Measurements from ENCODE around the gene CADM4.
A peak's percentile ranks its signal among the peaks of the same experiment; 100 is the strongest.

Gene CADM4

GRCh38 chr19:43631491-43631890 is 8.2 kb downstream of the CADM4 start:
- no peak for DNase-seq

GRCh38 chr19:43628646-43629326 is 10.9 kb downstream of the CADM4 start:
- DNase-seq: no peak

DNA sequence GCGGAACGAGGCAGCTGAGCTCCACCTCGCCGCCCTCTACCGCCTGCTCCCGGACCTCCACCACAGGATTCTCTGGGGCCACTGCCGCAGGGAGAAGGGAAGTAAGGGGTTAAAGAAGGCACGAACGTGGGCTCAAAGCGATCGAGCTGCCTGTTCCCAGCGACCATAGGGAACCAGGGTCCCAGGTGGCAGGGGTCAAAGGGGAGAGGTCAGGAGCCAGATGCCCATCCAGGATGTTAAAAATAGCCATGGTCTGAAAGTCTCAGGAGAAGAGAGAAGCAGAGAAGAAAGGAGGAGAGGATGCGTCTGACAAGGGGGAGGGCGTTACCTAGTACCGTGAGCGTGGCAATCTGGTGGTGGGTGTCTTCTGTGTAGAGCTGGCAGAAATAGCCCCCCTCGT is 12.8 kb downstream of the CADM4 start:
- no peak for DNase-seq

- no peak for DNase-seq
Observed at GRCh38 chr19:43625918-43626579, 13.6 kb downstream of the CADM4 start.

DNA sequence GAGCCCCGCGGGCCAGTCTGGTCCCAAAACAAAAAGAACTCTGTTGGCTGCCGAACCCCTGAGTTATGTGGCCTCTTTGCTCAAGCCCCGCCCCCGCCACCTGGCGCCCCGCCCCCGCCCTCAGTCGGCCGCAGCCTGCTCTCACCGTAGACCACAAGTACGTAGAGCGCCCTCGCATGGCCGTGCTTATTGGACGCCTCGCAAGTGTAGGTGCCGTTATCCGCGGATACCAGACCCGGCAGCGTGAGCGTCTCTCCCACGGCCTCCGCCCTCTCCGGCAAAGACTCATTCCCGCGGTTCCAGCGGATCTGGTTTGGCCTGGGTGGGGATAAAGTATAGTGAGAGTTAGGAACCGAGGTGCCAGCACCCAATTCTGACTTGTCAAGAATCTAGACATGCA is 14.7 kb downstream of the CADM4 start:
- peak; percentile 85 for DNase-seq

GRCh38 chr19:43623889-43624670 is 15.6 kb downstream of the CADM4 start:
- DNase-seq: no peak

- no peak for DNase-seq
Observed at GRCh38 chr19:43622956-43623355, 16.7 kb downstream of the CADM4 start.

DNA sequence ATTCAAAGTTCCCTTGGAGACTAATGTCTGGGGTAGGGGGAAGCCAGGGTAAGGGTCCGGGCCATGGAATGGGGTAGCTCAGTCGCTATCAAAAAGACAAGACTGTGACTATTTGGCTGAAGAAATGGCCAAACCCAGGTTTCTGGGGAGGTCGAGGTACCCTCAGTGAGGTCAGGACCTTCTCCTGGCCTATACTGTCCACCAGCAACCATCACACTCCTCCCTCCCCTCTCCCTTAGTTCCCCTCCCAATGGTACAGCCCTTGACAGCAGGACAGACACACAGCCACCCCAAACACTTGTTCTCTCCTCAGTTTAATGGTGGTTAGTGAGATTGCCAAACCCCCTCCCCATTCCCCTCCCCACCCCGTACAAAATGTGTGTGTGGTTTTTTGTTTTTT is 17.6 kb downstream of the CADM4 start:
- no peak for DNase-seq

GRCh38 chr19:43620061-43621001 is 19.3 kb downstream of the CADM4 start:
- DNase-seq: no peak

DNA sequence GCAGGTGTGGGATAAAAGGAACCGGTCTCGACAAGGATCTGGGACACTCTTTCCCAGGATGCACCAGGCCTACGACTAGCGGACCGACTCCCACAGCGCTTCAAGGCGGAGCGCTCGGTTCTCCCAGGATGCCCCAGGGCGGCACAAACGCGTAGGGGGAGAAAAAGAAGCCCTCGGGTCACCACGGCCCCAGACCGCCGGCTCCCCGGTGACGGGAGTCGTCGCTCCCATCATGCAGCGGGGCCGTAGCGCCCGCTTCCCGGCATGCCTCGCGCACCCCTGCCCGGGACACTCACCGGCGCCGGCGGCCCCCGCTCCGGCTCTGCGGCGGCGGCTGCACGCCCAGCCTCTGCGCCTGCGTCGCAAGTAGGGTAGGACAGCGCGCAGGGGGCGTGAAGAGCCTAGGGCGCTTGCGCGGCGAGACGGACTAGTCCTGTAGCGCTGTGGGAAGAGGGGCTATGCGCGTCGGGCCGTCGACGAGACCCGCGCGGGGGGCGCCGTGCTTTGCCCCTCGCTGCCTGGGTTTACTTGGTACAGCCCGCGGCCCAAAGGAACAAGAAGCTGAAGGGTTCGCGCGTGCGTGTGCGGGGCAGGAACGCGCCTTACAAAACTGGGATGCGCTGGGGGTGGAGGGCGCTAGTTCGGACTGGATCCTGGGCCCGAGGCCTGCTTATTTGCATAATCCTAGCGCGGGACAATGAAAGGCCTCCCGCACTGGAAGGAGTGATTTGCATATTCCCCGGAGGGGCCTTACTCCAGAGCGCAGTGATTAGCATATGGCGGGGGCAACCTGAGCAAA is 20.2 kb downstream of the CADM4 start, which contains the start of gene ZNF428:
Gene ZNF428, minus strand, starts transcription at position 368 of the 799 bp plus-strand sequence. CDS start 5,325 bp downstream, outside the sequence.
- peak; percentile 91 for DNase-seq

DNA sequence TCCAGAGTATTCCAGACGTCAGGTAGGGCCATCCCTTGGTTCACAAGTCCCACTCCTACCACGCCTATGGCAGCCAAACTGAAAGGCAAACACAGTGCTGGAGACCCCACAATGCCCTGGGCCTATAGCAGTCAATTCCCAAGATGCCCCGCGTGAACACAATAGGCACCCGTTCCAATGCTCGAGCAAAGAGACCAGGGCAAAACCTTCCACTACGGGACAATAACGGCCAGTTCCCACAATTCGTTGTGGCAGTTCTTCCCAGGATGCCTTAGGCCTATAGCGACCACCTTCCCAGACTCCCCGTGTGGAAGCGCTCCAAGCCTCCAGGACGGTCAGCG is 20.8 kb downstream of the CADM4 start:
- peak; percentile 62 for DNase-seq

GRCh38 chr19:43616954-43617353 is 22.7 kb downstream of the CADM4 start:
- DNase-seq: no peak

- no peak for DNase-seq
Observed at GRCh38 chr19:43616306-43616705, 23.3 kb downstream of the CADM4 start.

DNA sequence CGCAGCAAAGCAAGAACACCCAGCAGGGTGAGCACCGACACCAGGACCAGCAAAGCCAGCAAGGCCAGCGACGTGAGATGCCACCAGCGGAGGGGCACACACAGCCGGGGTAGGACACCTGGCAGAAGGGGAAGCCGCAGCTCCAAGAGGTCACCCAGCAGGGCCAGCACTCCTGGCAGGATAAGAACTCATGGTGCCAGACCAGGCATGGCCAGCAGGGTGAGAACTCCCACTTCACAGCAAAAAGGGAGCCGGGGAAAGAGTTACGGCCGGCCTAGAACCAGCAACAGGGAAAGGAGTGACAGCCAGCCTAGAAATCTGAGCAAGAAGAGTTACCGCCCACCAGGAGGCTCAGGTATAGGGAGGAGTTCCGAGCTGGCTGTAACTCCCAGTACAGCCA is 27.3 kb downstream of the CADM4 start:
- DNase-seq: no peak

DNA sequence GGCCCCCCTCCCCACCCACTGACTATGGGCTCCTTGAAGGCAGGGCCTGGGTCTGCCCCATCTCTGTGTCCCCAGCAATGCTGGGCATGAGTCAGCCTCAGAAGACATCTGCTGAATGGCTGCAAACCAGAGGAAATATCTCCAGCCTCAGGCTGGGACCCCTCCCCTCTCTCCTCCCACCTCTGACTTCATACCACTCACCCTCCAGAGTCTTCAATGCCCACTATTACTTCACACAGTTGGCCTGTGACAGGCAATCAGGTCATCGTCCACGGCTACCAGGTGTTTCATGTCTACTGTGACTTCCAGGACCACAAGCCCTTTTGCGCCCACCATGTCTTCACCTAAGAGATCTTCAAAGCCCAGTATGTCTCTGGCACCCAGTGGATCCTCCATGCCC is 27.9 kb downstream of the CADM4 start, which contains the start of gene SRRM5:
Gene SRRM5, plus strand, starts transcription at position 301 of the 400 bp plus-strand sequence. Its CDS starts 34 bp downstream, at position 335.
- DNase-seq: no peak

DNA sequence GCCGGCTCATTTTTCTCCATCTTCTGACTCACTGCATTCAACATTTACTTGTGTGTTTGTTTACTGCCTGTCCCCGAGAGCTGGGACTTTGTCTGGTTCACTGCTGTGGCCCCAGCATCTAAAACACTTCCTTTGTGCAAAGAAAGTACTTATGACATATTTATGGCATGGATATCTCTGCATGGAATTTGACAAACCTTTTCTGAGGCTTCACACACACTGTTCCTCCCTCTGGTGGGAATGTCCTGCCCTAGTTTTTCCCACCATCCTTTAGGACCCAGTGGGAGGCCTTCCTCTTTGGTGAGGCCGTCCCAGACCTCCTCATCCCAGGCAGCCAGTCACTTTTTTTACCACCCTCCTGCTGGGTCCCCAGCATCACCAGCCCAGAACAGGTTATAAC is 29.2 kb downstream of the CADM4 start:
- no peak for DNase-seq

DNA sequence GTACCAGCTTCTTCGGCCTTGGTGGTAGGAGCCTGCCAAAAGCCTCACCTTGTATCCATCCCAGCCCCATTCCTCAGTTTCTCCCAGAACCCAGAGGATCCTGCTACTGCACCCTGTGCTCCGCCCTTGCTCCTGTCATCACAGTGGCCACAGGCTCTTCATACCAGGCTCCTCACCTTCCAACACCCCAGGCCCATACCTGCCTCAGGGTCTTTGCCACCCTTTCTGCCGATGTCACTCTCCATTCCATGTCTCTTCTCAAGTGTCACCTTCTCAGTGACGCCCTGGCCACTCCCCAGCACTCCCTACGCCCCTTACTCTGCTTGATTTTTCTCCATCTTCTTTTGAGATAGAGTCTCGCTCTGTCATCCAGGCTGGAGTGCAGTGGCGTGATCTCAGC is 29.8 kb downstream of the CADM4 start:
- DNase-seq: no peak

GRCh38 chr19:43607238-43608205 is 32.1 kb downstream of the CADM4 start:
- no peak for DNase-seq

DNA sequence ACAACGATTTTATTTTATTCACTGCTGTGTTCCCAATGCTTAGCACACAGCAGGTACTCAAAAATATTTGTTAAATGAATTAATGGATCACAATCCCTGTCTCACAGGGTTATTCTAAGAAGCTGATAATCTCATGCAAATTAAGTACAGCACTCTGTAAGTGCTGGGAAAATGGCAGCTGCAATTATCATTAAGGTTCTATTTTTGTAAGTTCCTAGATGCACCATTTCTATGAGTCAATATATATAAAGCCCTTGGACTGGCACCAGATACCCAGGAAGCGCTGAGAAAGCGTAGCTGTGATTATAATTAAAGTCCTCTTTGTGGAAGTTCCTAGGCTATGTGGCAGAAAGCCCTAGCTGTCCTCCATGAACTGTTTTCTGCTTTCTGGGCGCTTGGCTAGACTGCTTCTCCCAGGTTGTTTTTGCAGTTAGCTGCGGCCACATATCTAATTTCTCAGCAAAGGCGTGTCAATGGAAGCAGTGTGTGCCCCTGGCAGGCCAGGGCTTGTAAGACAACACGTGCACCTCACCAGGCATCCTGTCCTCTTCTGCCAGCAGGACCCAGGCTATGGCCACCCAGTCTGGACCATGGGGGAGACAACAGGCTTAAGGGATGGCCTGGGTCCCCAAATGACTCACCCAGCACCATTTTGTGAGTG is 33.0 kb downstream of the CADM4 start:
- no peak for DNase-seq

All from stimulated activated CD4-positive, alpha-beta T cell treated with anti-CD3 and anti-CD28 coated beads, Interleukin-4, amount 100 ng/mL, for 24 hours (primary cell).